ENCODE results near the gene CRYZL1.
"Not testable (repeated sequence)": the region's sequence is repeated elsewhere in the genome, so short reads cannot be mapped to it uniquely, and the experiment has no call there.

CRYZL1 gene

GRCh38 chr21:33619726-33620125 lies 21.8 kb downstream of the CRYZL1 start:
- no peak for TF ChIP-seq CTCF (conservative IDR thresholded peaks at IDR 0.05; ENCODE audit: low read depth)
- POLR2A ChIA-PET (ENCODE audit: low non-redundant PET), result interaction anchor here (0.6 kb wide), 1 partner anchor 9 kb away, joined by 3 read pairs; no protein-coding TSS in a partner anchor
- no peak overlapping the region for H3K27ac ChIP-seq
- DNase-seq (ENCODE audit: low spot score), result no peak
- CTCF ChIA-PET, result no interaction called here

- POLR2A ChIA-PET (ENCODE audit: low non-redundant PET), result no interaction called here
- no peak for TF ChIP-seq CTCF (conservative IDR thresholded peaks at IDR 0.05; ENCODE audit: low read depth)
- DNase-seq (ENCODE audit: low spot score), result no peak
- no peak overlapping the region for H3K27ac ChIP-seq
- CTCF ChIA-PET, result no interaction called here
Observed at GRCh38 chr21:33618407-33618806, 23.1 kb downstream of the CRYZL1 start.

- CTCF ChIA-PET, result interaction anchor here (0.6 to 0.7 kb wide), 2 partner anchors 12 to 201 kb away, joined by 4 to 6 read pairs; no protein-coding TSS in a partner anchor
- H3K27ac ChIP-seq; DNase-seq (ENCODE audit: low spot score); POLR2A ChIA-PET (ENCODE audit: low non-redundant PET): not testable (repeated sequence)
Observed at GRCh38 chr21:33617565-33617964, 24.0 kb downstream of the CRYZL1 start.

GRCh38 chr21:33611006-33611744 lies 30.4 kb downstream of the CRYZL1 start:
- no peak for DNase-seq (ENCODE audit: low spot score)
- POLR2A ChIA-PET (ENCODE audit: low non-redundant PET), result no interaction called here
- TF ChIP-seq CTCF (conservative IDR thresholded peaks at IDR 0.05; ENCODE audit: low read depth), result no peak
- CTCF ChIA-PET, result no interaction called here
- H3K27ac ChIP-seq, result no peak overlapping the region

- DNase-seq (ENCODE audit: low spot score), result no peak
- ChIA-PET CTCF (no interaction called here), POLR2A (ENCODE audit: low non-redundant PET) (no interaction called here)
- TF ChIP-seq CTCF (conservative IDR thresholded peaks at IDR 0.05; ENCODE audit: low read depth), result no peak
- H3K27ac ChIP-seq, result no peak overlapping the region
Observed at GRCh38 chr21:33608559-33608958, 33.0 kb downstream of the CRYZL1 start.

GRCh38 chr21:33598051-33598450 lies 43.5 kb downstream of the CRYZL1 start:
- no peak for DNase-seq (ENCODE audit: low spot score)
- TF ChIP-seq CTCF (conservative IDR thresholded peaks at IDR 0.05; ENCODE audit: low read depth), result no peak
- ChIA-PET POLR2A (ENCODE audit: low non-redundant PET) (no interaction called here), CTCF (interaction anchor here (0.6 to 0.7 kb wide), 2 partner anchors 127 to 1033 kb away, joined by 3 to 7 read pairs; no protein-coding TSS in a partner anchor)
- H3K27ac ChIP-seq, result no peak overlapping the region

All from RWPE1 (cell line).